Left cardiac atrium (tissue), 4 donors: ENCODE results near the gene SSBP3. TPM values are rescaled to one million over a fixed set of nuclear protein-coding genes. Genes with fewer than 3 reads are reported as not detected.
A peak's percentile ranks its signal among the peaks of the same experiment; 100 is the strongest.

Experiments
- ATAC-seq, 2 donors: fragments of 200-7000 bp; cut with Tn5 transposase; one replicate each; pipeline ENCODE4 v1.9.1; 2020; ENCODE audit warnings: mild to moderate bottlenecking in 2 of 2, moderate library complexity in 2 of 2
- DNase-seq: peaks from one replicate; pipeline ENCODE4 v3.0.0-alpha.2; 2020
- intact Hi-C, 2 donors: fragments of 100-400 bp; cut with DNase I; formaldehyde crosslinking; loops; one replicate each; pipeline versions ENCODE4 v1.14.1 to v1.15.1; 2022 to 2023
- total RNA-seq, 2 donors: library from RNA; stranded (reverse); fragmentation: NEBNext Ultra II Directional; extraction: Animal tissue kit (Norgen Biotek cat#: 25700); gene quantifications; one replicate each; pipeline ENCODE4 v1.2.1, GENCODE V29; 2021
- donor health status: DM: no; HTN: yes; CAD: no.
- donor health status: DM: no; HTN: yes; CAD: no; lungs with severe emphysema.
- donor health status: DM: yes; HTN: yes; CAD: no.
- donor health status: Dilated cardiomyopathy.

SSBP3 gene
- total RNA-seq, 2 donors from 2014 or later: 23.9 to 45.1 TPM

DNA sequence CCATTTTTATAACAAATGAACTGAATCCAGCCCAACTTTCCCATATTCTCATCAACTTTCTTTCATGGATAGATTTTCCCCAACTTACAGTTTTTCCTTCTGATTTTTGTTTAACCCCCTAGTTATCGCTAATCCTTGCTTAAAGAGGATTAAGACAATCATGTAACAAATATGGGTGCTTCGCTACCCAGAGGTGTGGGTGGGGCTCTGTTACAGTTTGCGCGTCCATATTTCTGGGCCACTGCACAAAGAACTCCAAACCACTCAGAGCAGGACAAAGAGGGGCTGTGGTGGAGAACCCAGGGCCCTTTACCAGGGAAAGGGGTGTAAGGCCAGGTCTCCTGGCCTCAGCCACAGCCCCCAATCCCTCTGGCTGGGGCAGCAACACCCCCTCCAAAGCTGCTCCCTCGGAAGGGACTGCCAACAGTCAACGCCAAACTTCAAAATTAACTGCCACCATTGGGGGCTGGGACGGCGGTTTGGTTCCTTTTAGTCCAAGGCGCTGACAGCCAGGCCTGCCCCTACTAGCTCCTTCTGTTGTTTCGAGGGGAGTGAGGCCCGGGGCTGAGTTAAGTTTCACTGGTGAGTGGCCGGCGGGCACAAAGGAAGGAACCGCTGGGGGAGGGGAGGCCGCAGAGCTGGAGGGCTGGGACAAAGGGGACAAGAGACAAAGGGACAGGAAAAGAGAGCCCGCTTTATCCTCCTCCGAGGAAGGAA, 27.9 kb downstream of the SSBP3 start:
- ATAC-seq (no peak), DNase-seq (no peak)
- intact Hi-C loops: no loop called here

DNA sequence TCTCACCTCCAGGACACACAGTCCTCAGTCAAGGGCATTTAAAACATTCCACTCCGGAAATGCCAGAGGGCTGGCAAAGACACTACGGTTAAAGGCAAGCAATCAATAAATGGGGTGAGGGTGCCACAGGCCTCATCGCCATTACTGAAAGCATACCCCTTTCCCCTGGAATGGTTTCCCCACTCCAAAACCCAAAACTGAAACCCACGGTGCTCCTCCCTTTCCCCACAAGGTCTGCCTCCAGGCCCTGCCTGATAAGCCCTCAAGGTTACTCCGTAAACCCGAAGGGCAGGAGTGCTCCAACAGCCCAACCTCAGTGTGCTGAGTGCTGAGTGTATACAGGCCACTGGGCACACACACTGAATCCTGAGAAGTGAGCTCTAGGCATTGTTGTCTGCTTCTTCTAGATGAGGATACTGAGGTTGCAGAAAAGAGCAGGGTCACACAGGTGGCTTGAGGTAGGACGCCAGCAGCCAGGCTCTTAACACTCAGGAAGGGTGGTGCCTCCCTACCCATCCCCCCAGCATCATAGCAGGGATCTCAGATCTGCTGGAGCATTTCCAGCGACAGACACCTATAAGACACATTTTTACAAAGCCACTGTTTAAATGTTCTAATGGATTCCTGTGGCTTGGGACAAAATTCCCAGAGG, 29.0 kb downstream of the SSBP3 start:
- intact Hi-C loops: no loop called here
- ATAC-seq: peak in 1 of 2 donors; percentile 46
- DNase-seq: no peak

DNA sequence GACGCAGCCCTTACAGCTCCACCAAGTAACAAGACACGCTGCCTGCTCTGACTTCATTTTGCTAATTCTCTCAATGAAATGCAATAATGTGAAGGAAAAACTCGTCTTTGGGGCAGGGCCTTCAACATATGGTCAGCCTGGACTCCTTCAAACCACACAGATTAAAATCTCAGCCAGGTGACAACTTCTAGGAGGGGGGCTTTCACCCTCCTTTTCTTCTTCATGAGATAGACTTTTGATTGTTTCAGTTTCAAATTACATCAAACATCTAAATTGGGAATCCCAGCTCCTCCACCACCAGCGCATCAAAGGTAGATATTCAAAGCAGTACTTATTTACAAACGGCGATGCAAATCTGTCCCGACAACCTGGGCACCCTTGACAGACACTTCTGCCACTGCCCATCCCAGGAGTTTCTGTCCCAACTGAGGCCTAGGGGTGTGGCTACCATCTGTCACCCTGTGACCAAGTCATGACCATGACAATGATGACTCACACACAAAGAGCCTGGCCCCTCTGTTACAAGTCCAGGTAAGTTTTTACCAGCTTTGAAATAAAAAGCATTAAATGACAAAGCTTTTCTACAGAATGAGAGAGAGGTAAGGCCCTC, 29.7 kb downstream of the SSBP3 start:
- no peak for ATAC-seq
- intact Hi-C loops: no loop called here
- no peak for DNase-seq

DNA sequence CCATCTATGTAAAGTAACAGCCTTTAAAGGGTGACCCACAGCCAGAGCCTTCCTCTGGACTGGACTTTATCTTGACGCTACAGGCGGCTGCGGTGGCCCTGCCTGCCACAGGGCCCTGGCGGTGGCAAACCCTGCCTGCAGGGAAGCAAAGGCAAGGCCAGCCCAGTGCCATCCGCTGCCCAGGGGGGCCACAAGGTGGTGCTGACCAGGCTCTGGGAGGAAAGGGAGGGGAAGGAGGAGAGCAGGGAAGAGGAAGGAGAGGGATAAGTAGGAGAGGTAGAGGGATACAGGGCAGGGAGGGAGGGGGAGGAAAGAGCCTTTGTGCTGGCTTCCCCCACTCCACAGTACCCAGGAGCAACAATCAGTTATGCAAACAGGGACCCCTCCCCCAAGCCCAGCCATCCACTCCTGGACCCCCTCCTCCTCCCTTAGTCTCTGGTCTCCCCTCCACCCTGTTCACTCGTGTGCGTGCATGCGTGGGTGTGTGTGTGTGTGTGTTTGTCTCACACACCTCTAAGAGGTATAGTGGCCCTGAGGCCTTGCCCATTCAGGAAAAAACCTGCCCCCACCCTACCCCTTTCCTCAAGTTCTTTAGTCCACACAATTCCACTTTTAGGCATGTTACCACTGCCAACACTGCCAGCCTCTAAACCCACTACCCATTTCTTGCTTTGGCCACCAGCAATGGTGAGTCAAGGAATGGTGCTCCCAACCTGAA, 30.3 kb downstream of the SSBP3 start:
- no peak for DNase-seq
- intact Hi-C loops: no loop called here
- peak; percentile 7 to 16 for ATAC-seq

DNA sequence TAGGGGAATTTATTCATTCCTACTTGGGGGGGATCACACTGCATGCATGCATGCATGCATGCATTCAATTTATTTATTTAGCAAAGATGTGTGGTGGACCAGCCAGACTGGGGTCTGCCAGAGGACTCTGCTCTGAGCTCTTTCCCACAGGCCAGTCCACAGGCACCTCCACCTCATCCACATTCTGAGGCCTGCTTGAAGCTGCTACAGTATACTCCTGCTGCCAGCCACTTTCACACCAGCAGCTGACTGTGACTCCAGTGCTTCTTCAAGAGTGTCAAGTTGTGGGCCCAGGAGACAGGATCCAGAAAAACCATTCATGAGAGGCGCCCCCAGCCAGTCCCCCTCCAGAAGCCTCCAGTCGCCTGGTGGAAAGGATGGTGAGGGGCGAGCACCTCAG, 30.9 kb downstream of the SSBP3 start:
- intact Hi-C loops: no loop called here
- ATAC-seq (no peak), DNase-seq (no peak)

DNA sequence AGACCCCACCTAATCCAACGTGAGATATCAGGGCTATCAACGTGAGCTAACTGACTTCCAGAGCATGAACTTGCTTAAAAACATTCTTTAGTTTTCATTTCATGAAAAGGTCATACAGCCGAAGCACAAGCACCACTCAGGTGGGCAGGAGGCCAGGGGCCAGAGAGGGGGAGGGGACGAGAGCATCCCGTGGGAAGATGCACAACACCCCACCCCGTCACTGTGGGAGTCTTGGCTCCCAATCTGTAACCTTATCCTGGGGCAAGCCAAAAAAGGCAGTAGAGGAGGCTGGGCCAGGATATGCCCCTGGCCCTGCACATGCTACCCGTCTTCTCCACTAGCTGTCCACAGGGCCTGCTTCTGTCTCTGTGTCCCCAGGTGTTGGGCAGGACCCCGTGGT, 31.4 kb downstream of the SSBP3 start:
- ATAC-seq (peak; percentile 19), DNase-seq (no peak)
- intact Hi-C loops: no loop called here

DNA sequence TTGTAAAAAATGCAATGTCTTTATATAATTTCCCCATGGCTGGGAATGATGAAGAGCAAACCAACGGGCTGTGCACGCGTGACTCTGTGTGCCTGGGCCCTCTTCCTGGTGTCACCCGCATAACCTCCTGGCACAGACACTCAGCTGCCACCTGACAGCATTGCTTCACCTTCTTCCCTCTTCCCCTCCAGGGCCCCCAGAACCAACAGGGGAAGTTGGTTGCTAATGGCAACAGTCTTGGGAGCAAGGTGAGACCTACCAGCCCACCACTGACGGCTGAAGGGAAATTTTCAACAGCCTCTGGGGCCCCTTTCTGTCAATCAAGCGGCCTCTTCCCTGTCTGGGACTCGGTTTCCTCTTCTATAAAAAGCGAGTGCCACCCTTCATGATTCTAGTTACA, 33.2 kb downstream of the SSBP3 start:
- DNase-seq: no peak
- no peak for ATAC-seq
- intact Hi-C loops: no loop called here

DNA sequence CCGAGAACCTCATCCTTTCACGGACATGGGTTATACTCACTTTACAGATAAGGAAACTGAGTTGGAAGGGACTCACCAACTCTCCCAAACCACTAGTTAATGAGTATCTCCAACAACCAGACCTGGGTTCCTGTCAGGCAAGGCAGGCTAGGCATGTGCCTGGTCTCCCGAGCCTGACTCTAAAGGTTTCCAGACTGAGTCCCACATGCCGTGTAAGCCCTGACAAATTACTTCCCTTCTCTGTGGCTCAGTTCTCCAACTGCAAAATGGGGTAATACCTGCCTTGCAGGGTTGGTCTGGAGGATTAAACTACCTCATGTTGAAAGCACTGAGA, 34.3 kb downstream of the SSBP3 start:
- ATAC-seq: no peak
- DNase-seq: no peak
- intact Hi-C loops: no loop called here

DNA sequence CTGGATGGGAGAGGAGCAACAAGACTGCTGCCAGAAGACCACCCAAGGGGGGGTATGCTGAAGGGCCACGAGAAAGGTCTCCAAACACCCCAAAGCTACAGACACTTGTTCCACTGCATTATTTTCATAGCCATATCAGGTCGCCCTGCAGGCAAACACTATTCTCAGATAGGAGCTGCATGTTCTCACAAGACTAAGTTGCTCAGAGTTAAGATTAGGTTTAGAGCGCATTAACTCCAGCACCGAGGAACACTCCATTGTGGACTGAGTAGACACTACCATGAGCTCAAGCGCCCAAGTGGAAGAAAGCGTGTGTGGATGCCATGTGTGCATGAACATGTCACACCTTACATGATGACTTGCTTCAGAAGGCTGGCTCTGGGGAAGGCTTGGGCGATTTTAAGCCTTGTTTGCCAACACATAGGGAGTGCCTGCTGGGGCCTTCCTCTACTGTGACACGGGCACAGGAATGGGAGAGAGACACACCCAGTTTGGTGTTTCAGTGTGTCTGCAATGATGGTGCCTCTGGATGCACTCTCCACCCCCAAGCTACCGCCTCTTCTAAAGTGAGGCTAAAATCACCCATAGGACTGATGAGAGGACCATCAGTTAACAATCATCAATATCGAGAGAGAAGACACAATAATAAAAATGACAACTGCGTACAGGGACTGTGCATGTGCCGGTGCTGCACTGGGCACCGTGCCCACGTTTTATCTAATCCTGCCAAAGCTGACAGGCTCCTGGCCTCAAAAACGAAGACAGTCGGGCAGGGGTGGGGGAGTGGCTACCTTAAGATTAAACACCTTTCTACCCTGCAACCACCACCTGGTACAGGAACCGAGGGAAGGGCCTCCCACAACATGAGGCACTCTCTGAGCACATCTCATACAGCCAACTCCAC, 34.9 kb downstream of the SSBP3 start:
- DNase-seq (no peak), ATAC-seq (peak in 1 of 2 donors; percentile 42)
- intact Hi-C loops: no loop called here

DNA sequence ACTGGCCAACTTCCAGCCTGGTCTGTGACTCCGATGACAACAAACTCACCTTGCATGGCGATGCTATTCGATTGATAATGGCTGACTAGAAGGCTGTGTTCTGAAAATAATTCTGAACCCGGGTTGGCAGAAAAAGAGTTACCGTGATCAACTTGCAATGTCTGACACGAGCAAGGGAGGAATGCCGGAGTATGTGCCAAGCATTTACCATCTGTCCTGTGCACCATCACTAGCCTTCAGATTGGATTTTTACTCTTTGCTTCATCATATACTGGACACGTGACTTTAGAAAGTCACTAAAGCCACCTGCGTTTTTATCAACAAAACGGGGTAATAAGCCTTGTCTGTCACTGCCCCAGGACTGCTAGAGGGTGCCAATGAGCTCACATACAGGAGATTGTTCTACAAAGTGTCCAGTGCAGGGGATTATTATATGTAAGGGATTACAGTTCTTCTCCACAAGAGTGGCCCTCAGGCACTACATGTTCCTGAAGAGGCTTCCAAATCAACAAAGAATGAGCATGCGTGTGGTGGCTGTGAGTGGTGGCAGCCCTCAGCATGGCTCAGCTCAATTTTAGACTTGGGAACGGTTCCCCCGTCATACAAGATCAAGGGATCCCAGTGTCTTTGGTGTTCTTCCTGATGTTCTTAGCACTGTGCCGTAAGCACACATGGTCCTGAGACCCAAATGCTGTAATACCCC, 35.8 kb downstream of the SSBP3 start:
- DNase-seq (no peak), ATAC-seq (no peak)

DNA sequence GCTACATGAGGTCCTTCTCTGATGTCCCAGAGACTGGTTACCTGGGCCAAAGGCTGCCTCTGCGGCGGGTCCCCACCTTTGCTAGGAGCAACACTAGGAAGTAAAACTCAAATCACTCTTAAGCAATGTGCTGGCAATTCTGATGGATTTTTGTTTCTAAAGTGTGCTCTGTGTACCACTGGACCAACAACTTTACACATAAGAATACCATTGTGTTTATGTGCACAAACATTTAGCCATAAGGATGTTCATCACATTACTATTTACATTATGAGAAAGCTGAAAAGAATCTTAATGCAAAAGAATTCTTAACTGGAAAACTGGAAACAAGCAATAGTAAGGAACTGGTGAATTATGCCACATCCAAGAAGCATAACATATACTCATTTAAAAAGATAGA, 38.6 kb downstream of the SSBP3 start:
- ATAC-seq (no peak), DNase-seq (no peak)
- intact Hi-C loops: no loop called here

More for the DNA sequence above, 35.8 kb downstream of the SSBP3 start:
- intact Hi-C loops: no loop called here

DNA sequence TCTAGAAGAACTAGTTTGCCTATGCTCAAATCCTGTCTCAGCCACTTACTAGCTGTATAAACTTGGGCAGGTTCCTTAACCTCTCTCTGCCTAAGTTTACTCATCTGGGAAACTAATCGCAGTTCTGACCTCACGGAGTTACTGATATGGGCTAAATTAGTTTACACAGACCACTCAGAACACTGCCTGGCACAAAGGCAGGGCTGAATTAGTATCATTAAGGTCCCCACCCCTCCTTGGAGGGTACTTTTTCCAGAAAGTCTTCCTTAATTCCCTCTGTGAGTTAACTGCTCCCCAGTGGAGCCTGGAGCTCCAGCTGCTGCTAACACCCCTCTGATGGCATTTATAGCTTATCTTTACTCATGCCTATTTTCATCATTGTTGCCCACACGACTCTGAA, 40.3 kb downstream of the SSBP3 start:
- DNase-seq: no peak
- ATAC-seq: no peak
- intact Hi-C loops: no loop called here

DNA sequence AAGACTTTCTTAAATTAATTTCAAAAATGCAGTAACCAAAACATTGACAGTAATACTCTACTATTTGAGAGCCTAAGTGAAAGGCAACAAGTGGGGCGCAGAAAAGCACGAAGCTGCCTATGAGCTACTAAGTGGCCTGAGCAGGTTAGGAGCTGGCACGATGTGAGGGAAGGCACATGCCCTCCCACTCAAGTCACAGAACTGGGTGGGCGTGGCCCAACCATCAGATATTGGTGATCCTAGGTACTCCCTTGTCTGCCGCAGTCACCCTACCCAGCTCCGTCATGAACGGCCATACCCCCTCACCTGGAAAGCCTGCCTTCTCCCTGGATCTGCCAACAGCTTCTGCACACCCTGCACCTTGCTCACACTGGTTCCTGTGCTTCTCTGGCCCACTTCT, 40.8 kb downstream of the SSBP3 start:
- no peak for DNase-seq
- intact Hi-C loops: no loop called here
- ATAC-seq: no peak

DNA sequence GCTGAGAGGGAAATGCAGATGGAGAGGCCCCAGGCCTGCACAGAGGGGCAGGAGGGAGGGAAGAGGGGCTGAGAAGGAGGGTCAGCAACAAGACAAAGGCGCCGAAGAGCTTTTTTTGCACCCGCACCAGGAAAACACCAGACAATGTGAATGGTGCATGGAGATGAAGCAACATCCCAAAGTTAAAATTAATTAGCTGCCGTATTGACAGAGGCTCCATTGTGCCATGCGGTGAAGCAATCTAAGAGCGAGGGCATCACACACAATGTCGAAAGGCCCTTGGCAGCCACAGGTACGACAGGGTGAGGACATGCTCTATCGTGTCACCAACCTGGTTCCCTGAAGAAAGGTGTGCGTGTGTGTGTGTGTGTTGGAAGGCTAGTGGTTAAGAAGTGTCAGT, 41.2 kb downstream of the SSBP3 start:
- intact Hi-C loops: no loop called here
- DNase-seq: no peak
- ATAC-seq: no peak

DNA sequence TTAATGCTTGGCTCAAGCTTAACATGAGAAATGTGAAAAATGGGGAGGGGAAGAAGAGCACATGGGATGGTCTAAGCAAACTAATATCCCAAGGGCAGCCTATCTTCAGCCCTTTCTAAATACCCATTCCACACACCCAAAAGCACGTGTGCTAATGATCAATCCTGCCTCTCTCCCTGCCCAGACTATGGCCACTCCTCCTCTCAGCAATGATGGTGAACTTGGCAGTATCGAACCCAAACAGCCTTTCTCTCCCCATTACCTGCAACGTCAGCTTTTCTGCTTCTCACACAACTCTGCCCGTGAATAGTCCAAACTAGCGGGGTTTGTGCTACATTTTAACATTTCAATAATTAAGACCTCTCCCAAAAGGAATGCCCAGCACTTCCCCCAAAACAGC, 41.6 kb downstream of the SSBP3 start:
- intact Hi-C loops: no loop called here
- DNase-seq: no peak
- no peak for ATAC-seq

DNA sequence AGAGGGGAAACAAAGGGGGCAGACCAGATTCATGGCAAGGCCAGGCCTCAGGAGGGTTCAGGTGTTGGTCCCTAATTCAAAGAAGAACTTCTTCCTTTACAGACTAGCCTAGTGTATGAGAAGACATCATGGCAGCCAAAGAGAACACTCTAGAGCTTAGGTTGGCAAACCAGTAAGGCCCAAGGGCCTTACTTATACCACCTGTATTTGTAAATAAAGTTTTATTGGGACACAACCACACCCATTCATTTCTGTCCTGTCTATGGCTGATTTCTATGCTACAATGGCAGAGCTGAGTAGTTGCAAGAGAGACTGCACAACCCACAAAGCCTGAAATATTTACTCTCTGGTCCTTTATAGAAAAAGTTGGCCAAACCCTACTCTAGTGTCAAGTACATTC, 42.3 kb downstream of the SSBP3 start:
- DNase-seq: no peak
- no peak for ATAC-seq
- intact Hi-C loops: no loop called here

DNA sequence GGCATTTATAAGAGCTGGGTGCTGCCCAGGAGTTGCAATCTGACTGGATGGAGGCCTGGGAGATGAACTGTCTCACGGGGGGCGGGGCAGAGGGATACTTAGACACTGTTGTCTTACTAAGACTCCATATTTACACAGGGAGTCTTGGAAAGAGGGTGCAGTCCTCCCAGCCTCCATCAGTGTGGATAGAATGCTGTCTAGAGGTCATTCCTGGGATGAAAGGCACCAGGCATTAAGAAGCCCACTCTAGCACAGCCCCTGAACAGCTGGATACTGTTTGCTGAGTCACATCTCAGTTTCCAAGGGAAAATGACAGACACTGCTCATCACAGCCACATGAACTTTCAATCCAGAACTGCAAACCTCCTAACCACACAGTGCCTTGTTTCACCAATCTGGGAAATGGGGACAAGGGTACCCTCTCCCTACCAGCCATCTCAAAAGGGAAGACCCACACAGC, 43.3 kb downstream of the SSBP3 start:
- peak in 1 of 2 donors; percentile 18 for ATAC-seq
- no peak for DNase-seq
- intact Hi-C loops: no loop called here

DNA sequence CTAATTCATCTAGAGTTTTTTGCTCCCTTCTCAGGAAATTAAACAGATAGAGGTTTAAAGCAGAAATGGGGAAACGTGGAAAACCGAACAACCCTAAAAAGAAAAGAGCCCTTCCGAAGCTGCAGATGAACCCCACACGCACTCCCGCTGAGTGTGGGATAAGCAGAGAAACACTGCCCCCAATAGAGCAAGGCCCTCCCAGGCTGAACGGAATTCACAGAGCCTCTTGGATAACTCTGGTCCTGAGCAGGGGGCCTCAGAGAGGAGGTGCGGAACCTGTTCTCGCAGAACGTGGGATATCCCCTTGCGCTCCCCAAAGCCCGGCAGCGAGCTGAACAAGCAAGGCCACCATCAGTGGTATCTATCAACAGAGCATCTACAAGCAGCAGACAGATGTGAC, 44.9 kb downstream of the SSBP3 start:
- DNase-seq (no peak), ATAC-seq (peak in 1 of 2 donors; percentile 38)
- intact Hi-C loops: no loop called here
